HepG2 (cell line): Measurements from ENCODE around the gene CLUH. TPM values are rescaled to one million over a fixed set of nuclear protein-coding genes. Genes with fewer than 3 reads are reported as not detected.
A peak's percentile ranks its signal among the peaks of the same experiment; 100 is the strongest.

Experiments used
- ATAC-seq: fragments of 200-7000 bp; cut with Tn5 transposase; 3 replicates; pipeline ENCODE4 v1.9.1; 2020; ENCODE audit warnings: mild to moderate bottlenecking, moderate library complexity
- BruUV-seq: library from RNA; stranded (reverse); fragments of 400-500 nt; replicated peaks from 2 replicates; lab custom pipeline; 2021; lab: Mats Ljungman, UMichigan
- CTCF ChIA-PET: fragments of 300-600 bp; formaldehyde crosslinking; extraction: SDS; loops from one replicate; lab custom pipeline; 2021; ENCODE audit warnings: low total read pairs, inconsistent platforms, low intra/inter-chr PET ratio; lab: Yijun Ruan, JAX
- POLR2A ChIA-PET: fragments of 350-600 bp; sonication (Branson Sonifier 250); formaldehyde crosslinking; loops from one replicate; lab custom pipeline; 2020; ENCODE audit warnings: antibody characterized with exemption, inconsistent platforms; lab: Yijun Ruan, JAX
- DNase-seq: peaks from one replicate; pipeline ENCODE4 v3.0.0-alpha.2; 2015; ENCODE audit warnings: low spot score
- FAIRE-seq: peaks from 3 replicates; lab custom pipeline; 2011; peaks lifted over from hg19 to GRCh38; lab: Jason Lieb, UNC
- H2AFZ ChIP-seq: one replicate; pipeline ENCODE4 v1.6.1; 2011; ENCODE audit warnings: low read length, inconsistent platforms
- H3K27ac ChIP-seq: fragments of 300-600 bp; 3 replicates; pipeline ENCODE4 v1.8.0; 2011; ENCODE audit warnings: mixed run types, mild to moderate bottlenecking, mixed read lengths, low read length, inconsistent platforms; ENCODE audit not compliant: insufficient read depth; ENCODE audit errors: extremely low read length
- H3K27me3 ChIP-seq, 2 experiments: fragments of 200-600 bp in 1 of 2; 2 replicates in 1 of 2; 3 replicates in 1 of 2; pipeline versions ENCODE4 v1.6.0 to v1.8.0; 2011; ENCODE audit warnings: low read length in 2 of 2, mild to moderate bottlenecking in 2 of 2, moderate library complexity in 2 of 2, inconsistent platforms in 1 of 2; ENCODE audit not compliant: insufficient read depth in 2 of 2, control insufficient read depth in 1 of 2
- H3K36me3 ChIP-seq, 2 experiments: fragments of 200-600 bp in 1 of 2; replicated peaks in 1 of 2; 2 replicates in 1 of 2; 3 replicates in 1 of 2; pipeline versions ENCODE4 v1.5.1 to v1.8.0; 2011; ENCODE audit warnings: low read length in 2 of 2, inconsistent platforms in 1 of 2; ENCODE audit not compliant: insufficient read depth in 2 of 2, control insufficient read depth in 1 of 2
- H3K4me1 ChIP-seq: 2 replicates; pipeline ENCODE4 v1.5.1; 2012; ENCODE audit warnings: low read length, inconsistent platforms; ENCODE audit not compliant: insufficient read depth
- H3K4me2 ChIP-seq: 2 replicates; pipeline ENCODE4 v1.6.0; 2011; ENCODE audit warnings: low read depth, low read length, inconsistent platforms
- H3K4me3 ChIP-seq, 3 experiments: fragments of 200-600 bp in 1 of 3; sonication (generic), shearing (Covaris generic) in 1 of 3; replicated peaks in 1 of 3; 2 replicates each; pipeline ENCODE4 v1.5.1; 2011 to 2016; ENCODE audit warnings: low read length in 3 of 3, inconsistent platforms in 2 of 3, low read depth in 2 of 3, mild to moderate bottlenecking in 2 of 3, control low read depth in 1 of 3, mixed read lengths in 1 of 3; ENCODE audit not compliant: insufficient read depth in 1 of 3
- H3K79me2 ChIP-seq: one replicate; pipeline ENCODE4 v1.6.1; 2011; ENCODE audit warnings: low read length, inconsistent platforms; ENCODE audit not compliant: insufficient read depth
- H3K9ac ChIP-seq: 2 replicates; pipeline ENCODE4 v1.6.0; 2011; ENCODE audit warnings: mild to moderate bottlenecking, low read depth, low read length, inconsistent platforms; ENCODE audit not compliant: insufficient read depth
- H3K9me3 ChIP-seq: 2 replicates; pipeline ENCODE4 v1.5.1; 2012; ENCODE audit warnings: mild to moderate bottlenecking, low read length
- H4K20me1 ChIP-seq: 2 replicates; pipeline ENCODE4 v1.6.0; 2011; ENCODE audit warnings: inconsistent platforms, mild to moderate bottlenecking, low read length, moderate library complexity; ENCODE audit not compliant: insufficient read depth
- BRD4 ChIP-seq: sonication (generic); formaldehyde crosslinking; IDR thresholded peaks from 2 replicates; pipeline ENCODE4 v1.4.0; 2020; ENCODE audit warnings: missing genetic modification reagents
- HMGA1 ChIP-seq: sonication (generic); formaldehyde crosslinking; conservative IDR thresholded peaks from 2 replicates; pipeline ENCODE4 v1.4.0; 2020; ENCODE audit warnings: missing genetic modification reagents
- KLF11 ChIP-seq: IDR thresholded peaks from 2 replicates; pipeline ENCODE4 v1.6.1; 2016; ENCODE audit warnings: missing compliant biosample characterization
- NR2C2 ChIP-seq: sonication (generic); formaldehyde crosslinking; IDR thresholded peaks from 2 replicates; pipeline ENCODE4 v1.4.0; 2020; ENCODE audit warnings: missing genetic modification reagents, mild to moderate bottlenecking, moderate library complexity, borderline replicate concordance
- PCBP1 ChIP-seq: fragments of 200-400 bp; formaldehyde crosslinking; IDR thresholded peaks from 2 replicates; pipeline ENCODE4 v1.6.1; 2017; ENCODE audit warnings: mild to moderate bottlenecking, low read depth, low read length, borderline replicate concordance
- SUZ12 ChIP-seq: fragments of 150-350 bp; IDR thresholded peaks from 2 replicates; pipeline ENCODE4 v1.6.1; 2014; ENCODE audit warnings: low read depth, low read length
- TAF1 ChIP-seq: sonication (generic); formaldehyde crosslinking; IDR thresholded peaks from 2 replicates; pipeline ENCODE4 v1.4.0; 2020; ENCODE audit warnings: missing genetic modification reagents
- ZNF274 ChIP-seq: sonication (generic); formaldehyde crosslinking; IDR thresholded peaks from 2 replicates; pipeline ENCODE4 v1.5.1; 2020; ENCODE audit warnings: mild to moderate bottlenecking, missing genetic modification reagents
- ZNF275 ChIP-seq: sonication (generic); formaldehyde crosslinking; IDR thresholded peaks from 2 replicates; pipeline ENCODE4 v1.8.0; 2022; ENCODE audit warnings: missing genetic modification reagents, mild to moderate bottlenecking, inconsistent platforms, borderline replicate concordance
- ZNF350 ChIP-seq: sonication (generic); formaldehyde crosslinking; IDR thresholded peaks from 2 replicates; pipeline ENCODE4 v1.4.0; 2020; ENCODE audit warnings: mild to moderate bottlenecking, low read depth, missing genetic modification reagents, borderline replicate concordance
- ZNF550 ChIP-seq: sonication (generic); formaldehyde crosslinking; IDR thresholded peaks from 2 replicates; pipeline ENCODE4 v1.4.0; 2020; ENCODE audit warnings: mild to moderate bottlenecking, missing genetic modification reagents, borderline replicate concordance
- WGBS: methylation state at CpG from one replicate; pipeline ENCODE4 v1.1.6; 2017; ENCODE audit warnings: low lambda C conversion rate; 5-methylcytosine and 5-hydroxymethylcytosine counted together
- in situ Hi-C: cut with HindIII; loops from 2 replicates; pipeline ENCODE4 v1.10.0; 2017; ENCODE audit warnings: low pct_unique_long_range_greater_than_20kb; ENCODE audit not compliant: extremely low pct_ligation_motif_present
- intact Hi-C: fragments of 100-400 bp; cut with micrococcal nuclease; formaldehyde crosslinking; loops from one replicate; pipeline ENCODE4 v1.10.0; 2022; ENCODE audit not compliant: unreplicated experiment
- polyA plus RNA-seq, 8 experiments: library from polyadenylated mRNA; depleted of rRNA in 3 of 8; stranded (reverse) in 7 of 8; unstranded in 1 of 8; fragments of >200 nt; fragmentation: Illumina TruSeq in 4 of 8; extraction: Trizol in 4 of 8; gene quantifications; 2 replicates each; pipeline versions ENCODE4 v1.2.1 to v1.2.3, GENCODE V29; 2011 to 2016; ENCODE audit warnings: low read depth in 4 of 8, missing spikeins in 1 of 8, mixed read lengths in 1 of 8; ENCODE audit not compliant: insufficient read depth in 1 of 8
- total RNA-seq, 5 experiments: library from RNA; depleted of rRNA; stranded (reverse); fragments of >200 nt; fragmentation: Illumina TruSeq; extraction: Trizol; gene quantifications; 2 replicates each; pipeline ENCODE4 v1.2.3, GENCODE V29; 2016; ENCODE audit warnings: low read depth in 1 of 5

Gene CLUH
- total and polyA plus RNA-seq, 2 of the 13 experiments (the other 11 are each of a cell fraction or from before 2014, with no cell fraction given) = 30.9 to 60.5 TPM

GRCh38 chr17:2706911-2707510, 4.6 kb downstream of the CLUH start:
- in situ Hi-C loops = no loop called here
- no peak overlapping the region for H3K27ac ChIP-seq

GRCh38 chr17:2705888-2706795, 5.4 kb downstream of the CLUH start:
- Histone ChIP-seq H3K9ac (no peak overlapping the region), H3K4me1 (peaks cover 57% of the 10 kb centered on the region), H3K4me3 (no peak overlapping the region), H3K79me2 (peaks cover 65% of the 10 kb centered on the region), H3K27ac (no peak overlapping the region), H4K20me1 (peaks cover 55% of the 10 kb centered on the region), H3K36me3 (peaks cover 19 to 49% of the 10 kb centered on the region in 2 experiments), H3K9me3 (no peaks in the 10 kb centered on the region), H2AFZ (no peak overlapping the region), H3K4me2 (no peak overlapping the region; the same call in 1 of the 2 replicates), H3K27me3 (no peaks in the 10 kb centered on the region; a peak in 1 of 5 replicates)
- WGBS = 92% methylated on average over 19 of the region's 25 CpGs
- BruUV-seq = no TSS peak
- DNase-seq (no peak), ATAC-seq (no peak), FAIRE-seq (no peak)
- intact Hi-C loops = no loop called here
- CTCF ChIA-PET = no interaction called here
- in situ Hi-C loops = no loop called here
- POLR2A ChIA-PET = no interaction called here
- no peak for TF ChIP-seq SUZ12
- no peak for TF ChIP-seq ZNF275 (CRISPR knock-in tag)
- TF ChIP-seq PCBP1 = no peak
- TF ChIP-seq TAF1 = no peak
- no peak for TF ChIP-seq KLF11 (CRISPR knock-in tag)
- no peak for TF ChIP-seq ZNF550 (CRISPR knock-in tag)
- TF ChIP-seq HMGA1 (CRISPR knock-in tag) = no peak

More at GRCh38 chr17:2706911-2707510, 4.6 kb downstream of the CLUH start:
- Histone ChIP-seq H3K9me3 (no peaks in the 10 kb centered on the region), H3K79me2 (peaks cover 65% of the 10 kb centered on the region), H2AFZ (no peak overlapping the region), H3K9ac (no peak overlapping the region), H4K20me1 (peaks cover 55% of the 10 kb centered on the region), H3K4me2 (no peak overlapping the region), H3K4me1 (peaks cover 60% of the 10 kb centered on the region), H3K36me3 (peaks cover 16 to 41% of the 10 kb centered on the region in 2 experiments), H3K27me3 (no peaks in the 10 kb centered on the region; a peak in 1 of 5 replicates), H3K4me3 (no peak overlapping the region)
- TF ChIP-seq ZNF274 (no peak), NR2C2 (0 out of 2 replicates have a peak, but pooled peaks have one; percentile 0), BRD4 (CRISPR knock-in tag) (no peak), ZNF350 (no peak)
- FAIRE-seq (no peak), ATAC-seq (no peak), DNase-seq (no peak)
- ChIA-PET CTCF (no interaction called here), POLR2A (no interaction called here)
- WGBS = 96% methylated on average over 9 of the region's 21 CpGs
- intact Hi-C loops = no loop called here
- no TSS peak for BruUV-seq
